OCI-LY1 (cell line): ENCODE results near the gene IL1RAPL1.

Experiments used
- H2AFZ ChIP-seq: fragments of 200-600 bp; sonication (generic), shearing (Covaris generic); 2 replicates; pipeline ENCODE4 v1.6.0; 2014; ENCODE audit warnings: antibody characterized with exemption, mild to moderate bottlenecking, low read length
- H3F3A ChIP-seq: fragments of 200-600 bp; sonication (generic), shearing (Covaris generic); 2 replicates; pipeline ENCODE4 v1.6.0; 2014; ENCODE audit warnings: mild to moderate bottlenecking, antibody characterized with exemption, low read length, moderate library complexity; ENCODE audit not compliant: insufficient read depth
- H3K27ac ChIP-seq: fragments of 200-600 bp; sonication (generic); 2 replicates; pipeline ENCODE4 v1.5.1; 2014; ENCODE audit warnings: low read length, mixed run types, mild to moderate bottlenecking, low read depth; ENCODE audit not compliant: poor library complexity, severe bottlenecking
- H3K27me3 ChIP-seq: fragments of 200-600 bp; sonication (generic); 2 replicates; pipeline ENCODE4 v1.6.0; 2014; ENCODE audit warnings: antibody characterized with exemption, mild to moderate bottlenecking, low read length, moderate library complexity; ENCODE audit not compliant: insufficient read depth
- H3K36me3 ChIP-seq: fragments of 200-600 bp; sonication (generic); 2 replicates; pipeline ENCODE4 v1.6.1; 2014; ENCODE audit warnings: mild to moderate bottlenecking, antibody characterized with exemption, low read length, moderate library complexity, mixed read lengths; ENCODE audit not compliant: insufficient read depth
- H3K4me1 ChIP-seq: fragments of 200-600 bp; sonication (generic); 2 replicates; pipeline ENCODE4 v1.5.1; 2014; ENCODE audit warnings: mild to moderate bottlenecking, low read length, moderate library complexity; ENCODE audit not compliant: insufficient read depth, severe bottlenecking
- H3K4me2 ChIP-seq: fragments of 200-600 bp; sonication (generic), shearing (Covaris generic); 2 replicates; pipeline ENCODE4 v1.6.1; 2014; ENCODE audit warnings: low read length
- H3K4me3 ChIP-seq: fragments of 200-600 bp; sonication (generic); 2 replicates; pipeline ENCODE4 v1.5.1; 2014; ENCODE audit warnings: low read length, low read depth, mild to moderate bottlenecking, mixed read lengths; ENCODE audit not compliant: poor library complexity, severe bottlenecking
- H3K79me2 ChIP-seq: fragments of 200-600 bp; shearing (Covaris generic); 2 replicates; pipeline ENCODE4 v1.6.1; 2016; ENCODE audit warnings: mixed run types, low read length, mixed read lengths; ENCODE audit not compliant: insufficient read depth
- H3K9ac ChIP-seq: fragments of 200-600 bp; sonication (generic), shearing (Covaris generic); 2 replicates; pipeline ENCODE4 v1.6.1; 2014; ENCODE audit warnings: mild to moderate bottlenecking, low read length, mixed read lengths
- H3K9me2 ChIP-seq: fragments of 200-600 bp; sonication (generic), shearing (Covaris generic); 2 replicates; pipeline ENCODE4 v1.6.1; 2014; ENCODE audit warnings: low read depth, mild to moderate bottlenecking, low read length, mixed read lengths
- H3K9me3 ChIP-seq: fragments of 200-600 bp; shearing (Covaris generic); 2 replicates; pipeline ENCODE4 v1.6.1; 2014; ENCODE audit warnings: low read length, mixed read lengths
- H4K20me1 ChIP-seq: fragments of 200-600 bp; sonication (generic), shearing (Covaris generic); 2 replicates; pipeline ENCODE4 v1.6.0; 2016; ENCODE audit warnings: mild to moderate bottlenecking, low read length; ENCODE audit not compliant: insufficient read depth
- CTCF ChIP-seq: fragments of 200-600 bp; sonication (generic), shearing (Covaris generic); IDR thresholded peaks from 2 replicates; pipeline ENCODE4 v1.5.1; 2017; ENCODE audit warnings: mild to moderate bottlenecking, antibody characterized with exemption, low read length, moderate library complexity, mixed read lengths
- EZH2 ChIP-seq: fragments of 200-600 bp; sonication (generic), shearing (Covaris generic); IDR thresholded peaks from 2 replicates; pipeline ENCODE4 v1.8.0; 2017; ENCODE audit warnings: borderline replicate concordance, mixed run types, mild to moderate bottlenecking, antibody characterized with exemption, low read length, moderate library complexity, mixed read lengths

Gene IL1RAPL1

DNA sequence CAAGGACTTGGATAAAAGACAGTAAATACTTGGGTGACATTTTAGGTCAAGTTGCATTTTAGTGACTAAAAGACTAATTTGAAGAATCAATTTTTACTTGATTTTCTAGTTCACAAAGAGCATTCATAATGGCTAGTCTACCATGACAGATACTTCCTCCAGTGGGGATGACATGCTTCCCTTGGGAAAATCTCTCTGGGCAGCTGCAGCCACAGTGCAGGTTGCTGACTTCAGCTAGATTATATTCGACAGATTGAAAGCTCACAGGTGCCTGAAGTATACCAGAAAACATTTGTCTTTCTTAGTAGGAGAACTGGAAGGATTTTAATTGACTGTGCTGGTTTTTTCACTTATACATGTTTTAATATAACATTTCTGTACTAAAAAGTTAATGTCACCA lies 1418.6 kb downstream of the IL1RAPL1 start:
- no peaks in the 10 kb centered on the region for H4K20me1 ChIP-seq
- no peak overlapping the region for H3K9ac ChIP-seq
- no peak overlapping the region for H2AFZ ChIP-seq
- no peaks in the 10 kb centered on the region for H3K27me3 ChIP-seq
- no peaks in the 10 kb centered on the region for H3K9me3 ChIP-seq
- H3K9me2 ChIP-seq, result no peaks in the 10 kb centered on the region
- TF ChIP-seq EZH2 (no peak), CTCF (no peak)
- H3K36me3 ChIP-seq, result no peaks in the 10 kb centered on the region
- no peak overlapping the region for H3K27ac ChIP-seq
- H3K4me3 ChIP-seq, result no peak overlapping the region
- no peaks in the 10 kb centered on the region for H3F3A ChIP-seq
- no peaks in the 10 kb centered on the region for H3K79me2 ChIP-seq
- no peak overlapping the region for H3K4me2 ChIP-seq
- H3K4me1 ChIP-seq, result no peaks in the 10 kb centered on the region
